HG03571 (cell line): ENCODE measurements around the gene DUS1L.

Experiments used
- ATAC-seq: cut with Tn5 transposase; IDR thresholded peaks from one replicate; pipeline ENCODE4 v1.9.1; 2021; ENCODE audit not compliant: unreplicated experiment

Gene DUS1L

GRCh38 chr17:82088838-82089722 is 23.5 kb upstream of the DUS1L start:
- no peak for ATAC-seq

DNA sequence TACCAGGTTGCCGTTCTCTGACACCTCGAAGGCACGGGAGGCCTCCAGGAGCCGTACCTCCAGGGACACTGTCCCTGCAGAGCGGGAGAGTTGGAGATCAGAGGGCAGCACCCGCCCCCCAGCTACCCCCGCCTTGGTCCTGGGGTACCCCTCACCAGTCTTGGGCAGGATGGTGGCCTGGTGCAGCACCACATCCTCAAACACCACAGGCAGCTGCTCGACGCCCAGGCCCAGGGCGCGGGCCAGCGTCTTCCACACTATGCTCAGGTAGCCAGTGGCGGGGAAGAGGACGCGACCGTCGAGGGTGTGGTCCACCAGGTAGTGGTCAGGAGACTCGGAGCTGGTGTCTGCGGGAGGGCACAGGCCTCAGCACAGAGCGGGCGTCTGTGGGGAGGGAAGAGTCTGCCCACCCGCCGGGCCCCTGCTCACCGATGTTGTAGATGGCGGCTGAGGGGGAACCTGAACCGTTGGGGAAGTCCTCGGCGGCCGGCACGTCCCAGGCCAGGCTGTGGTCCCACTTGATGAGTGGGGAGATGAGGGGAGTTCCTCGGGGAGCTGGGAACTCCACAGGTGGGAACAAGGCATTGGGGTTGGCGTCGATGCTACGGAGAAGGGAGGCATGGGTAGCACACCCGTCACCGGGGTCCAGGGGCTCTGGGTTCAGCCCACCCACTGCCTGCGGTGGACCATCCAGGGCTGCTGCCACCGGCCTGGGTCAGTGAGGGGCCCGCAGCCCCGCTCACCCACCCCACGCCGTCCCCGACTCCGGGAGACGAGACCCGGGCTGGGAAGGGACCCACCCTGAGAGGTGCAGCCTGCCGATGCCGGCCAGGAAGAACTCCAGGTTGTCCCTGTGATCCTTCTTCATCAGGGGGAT is 22.6 kb upstream of the DUS1L start:
- ATAC-seq = no peak

- no peak for ATAC-seq
These were observed 21.6 kb upstream of the DUS1L start for GRCh38 chr17:82086941-82087906.

GRCh38 chr17:82085931-82086764 is 20.5 kb upstream of the DUS1L start:
- ATAC-seq = no peak

DNA sequence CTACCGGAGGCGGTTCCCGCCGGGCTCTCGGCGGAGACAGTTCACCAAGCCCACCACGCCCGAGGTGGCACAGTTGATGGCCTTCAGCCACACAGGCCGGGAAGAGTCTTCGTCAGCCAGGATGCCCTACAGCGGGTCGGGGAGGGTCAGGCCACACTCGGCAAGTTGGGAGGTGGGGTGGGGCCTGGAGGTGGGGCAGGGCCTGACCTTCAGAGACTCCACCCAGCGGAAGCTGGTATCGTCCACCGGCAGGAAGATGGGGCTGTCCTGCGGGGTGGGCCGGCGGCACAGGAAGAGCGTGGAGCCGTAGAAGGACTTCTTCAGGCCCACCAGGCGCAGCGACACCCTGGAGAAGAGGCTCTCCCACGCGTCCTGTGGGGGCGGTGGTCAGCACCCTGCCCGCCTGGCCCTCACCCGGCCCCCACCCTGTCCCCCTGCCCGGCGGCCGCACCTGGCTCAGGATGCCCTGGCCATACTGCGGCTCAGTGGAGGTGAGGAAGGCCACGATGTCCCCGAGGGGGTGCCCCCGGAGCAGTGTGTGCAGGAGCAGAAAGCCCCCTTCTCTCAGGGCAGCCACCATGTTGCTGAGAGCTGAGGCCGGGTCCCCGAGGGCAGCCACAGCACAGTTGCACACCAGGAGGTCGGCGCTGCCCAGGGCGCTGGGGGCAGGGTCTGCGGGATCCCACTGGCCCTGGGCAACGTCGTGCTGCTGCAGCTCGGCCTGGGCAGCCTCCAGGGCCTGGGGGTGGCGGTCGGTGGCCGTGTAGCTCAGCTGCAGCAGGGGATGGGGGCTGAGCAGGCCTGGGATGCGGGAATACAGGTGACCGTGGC is 19.6 kb upstream of the DUS1L start:
- no peak for ATAC-seq

DNA sequence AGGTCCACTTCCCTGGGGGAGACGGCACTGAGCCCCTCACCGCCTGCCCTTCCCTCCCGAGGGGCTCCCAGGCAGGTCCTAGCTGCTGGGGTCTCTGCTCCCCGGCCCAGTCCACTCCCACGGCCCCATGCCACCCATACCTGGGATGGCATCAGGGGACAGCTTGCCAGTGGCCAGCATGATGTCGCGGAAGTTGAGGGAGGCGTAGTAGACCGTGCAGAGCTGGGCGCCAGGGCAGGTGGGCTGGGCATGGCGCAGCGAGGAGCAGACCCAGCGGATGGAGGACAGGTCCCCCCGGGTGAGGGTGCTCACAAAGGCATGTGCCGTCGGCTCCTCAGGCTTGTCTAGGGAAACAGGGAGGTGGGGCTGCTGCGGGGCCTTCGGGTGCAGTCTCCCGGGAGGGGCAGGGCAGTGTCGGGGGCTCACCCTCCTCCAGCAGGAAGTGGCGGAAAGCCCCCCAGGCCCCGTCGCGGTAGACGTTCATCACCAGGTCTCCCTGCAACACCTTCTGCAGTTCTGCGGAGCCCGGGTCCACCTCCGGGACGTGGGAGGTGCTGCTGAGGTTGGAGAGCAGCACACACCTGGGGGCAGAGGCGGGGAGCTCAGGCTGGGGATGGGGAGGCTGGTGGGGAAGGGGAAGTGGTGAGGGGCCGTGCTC is 18.9 kb upstream of the DUS1L start:
- ATAC-seq = no peak

DNA sequence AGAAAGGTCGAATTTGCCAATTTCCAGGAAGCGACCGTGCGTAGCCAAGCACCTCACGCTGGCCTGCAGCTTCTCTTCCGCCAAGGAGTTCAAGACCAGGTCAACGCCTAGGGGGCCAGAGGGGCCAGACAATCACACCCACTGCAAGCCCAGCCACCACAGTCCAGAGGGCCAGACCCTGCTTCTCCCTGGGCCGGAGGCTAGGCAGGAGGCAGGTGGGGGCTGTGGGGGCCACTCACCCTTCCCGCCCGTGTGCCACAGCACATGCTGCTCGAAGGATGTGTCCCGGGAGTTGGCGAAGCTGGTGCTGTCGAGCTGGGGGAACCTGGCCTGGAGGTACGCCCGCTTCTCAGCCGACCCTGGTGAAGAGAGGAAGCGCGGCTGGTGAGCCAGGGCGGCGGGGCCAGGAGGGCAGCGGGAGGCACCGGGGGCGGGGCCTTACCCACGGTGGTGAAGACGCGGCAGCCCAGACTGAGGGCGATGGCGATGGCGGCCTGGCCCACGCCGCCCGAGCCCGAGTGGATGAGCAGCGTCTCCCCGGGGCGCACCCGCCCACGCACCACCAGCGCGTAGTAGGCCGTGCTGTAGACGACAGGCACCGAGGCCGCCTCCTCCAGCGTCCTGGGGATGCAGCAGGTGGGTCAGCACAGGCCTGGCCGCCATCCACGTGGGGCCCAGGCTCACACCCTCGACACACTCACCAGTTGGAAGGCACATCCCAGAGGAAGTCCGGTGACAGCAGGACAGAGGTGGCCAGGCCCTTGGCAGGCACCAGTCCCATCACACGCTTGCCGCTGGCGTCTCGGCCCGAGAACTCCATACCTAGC is 18.1 kb upstream of the DUS1L start:
- no peak for ATAC-seq

- ATAC-seq = no peak
These were observed 17.4 kb upstream of the DUS1L start for GRCh38 chr17:82083009-82083408.

- ATAC-seq = no peak
These were observed 16.9 kb upstream of the DUS1L start for GRCh38 chr17:82082456-82082855.

DNA sequence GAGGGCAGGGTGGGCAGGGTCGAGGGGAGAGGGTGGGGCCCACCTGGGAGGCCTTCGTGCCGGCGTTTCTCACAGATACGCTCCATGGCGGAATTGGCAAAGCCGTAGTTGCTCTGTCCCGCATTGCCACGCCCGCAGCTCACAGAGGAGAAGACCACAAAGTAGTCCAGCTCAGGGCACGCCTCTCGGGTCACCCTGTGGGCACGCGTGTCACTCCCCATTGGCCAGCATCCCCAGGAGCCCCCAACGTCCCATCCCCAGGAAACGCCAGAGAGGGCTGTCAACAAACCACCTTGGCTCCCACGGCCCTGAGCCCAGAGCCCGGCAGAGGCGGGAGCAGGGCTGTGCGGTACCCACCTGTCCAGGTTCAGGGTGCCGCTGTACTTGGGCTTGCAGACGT is 16.4 kb upstream of the DUS1L start:
- ATAC-seq = no peak

DNA sequence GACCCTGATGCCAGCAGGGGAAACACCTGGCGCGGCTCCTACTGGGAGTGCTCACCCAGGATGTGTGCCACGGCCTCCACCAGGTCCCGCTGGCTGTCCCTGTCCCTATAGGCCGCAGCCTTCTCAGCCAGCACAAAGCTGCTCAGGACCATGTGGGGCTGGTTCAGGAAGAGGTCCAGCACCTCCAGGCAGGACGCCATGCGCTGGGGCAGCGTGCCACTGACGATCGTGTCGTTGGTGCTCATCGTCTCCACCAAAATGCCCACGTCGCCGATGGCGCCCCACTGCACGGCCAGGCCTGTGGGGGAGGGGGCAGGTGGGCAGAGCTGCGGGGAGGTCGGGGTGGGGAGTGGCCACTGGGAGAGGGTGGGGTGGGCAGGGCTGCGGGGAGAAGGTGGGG is 15.9 kb upstream of the DUS1L start:
- ATAC-seq = no peak

GRCh38 chr17:82080789-82081464 is 15.3 kb upstream of the DUS1L start:
- ATAC-seq = no peak

DNA sequence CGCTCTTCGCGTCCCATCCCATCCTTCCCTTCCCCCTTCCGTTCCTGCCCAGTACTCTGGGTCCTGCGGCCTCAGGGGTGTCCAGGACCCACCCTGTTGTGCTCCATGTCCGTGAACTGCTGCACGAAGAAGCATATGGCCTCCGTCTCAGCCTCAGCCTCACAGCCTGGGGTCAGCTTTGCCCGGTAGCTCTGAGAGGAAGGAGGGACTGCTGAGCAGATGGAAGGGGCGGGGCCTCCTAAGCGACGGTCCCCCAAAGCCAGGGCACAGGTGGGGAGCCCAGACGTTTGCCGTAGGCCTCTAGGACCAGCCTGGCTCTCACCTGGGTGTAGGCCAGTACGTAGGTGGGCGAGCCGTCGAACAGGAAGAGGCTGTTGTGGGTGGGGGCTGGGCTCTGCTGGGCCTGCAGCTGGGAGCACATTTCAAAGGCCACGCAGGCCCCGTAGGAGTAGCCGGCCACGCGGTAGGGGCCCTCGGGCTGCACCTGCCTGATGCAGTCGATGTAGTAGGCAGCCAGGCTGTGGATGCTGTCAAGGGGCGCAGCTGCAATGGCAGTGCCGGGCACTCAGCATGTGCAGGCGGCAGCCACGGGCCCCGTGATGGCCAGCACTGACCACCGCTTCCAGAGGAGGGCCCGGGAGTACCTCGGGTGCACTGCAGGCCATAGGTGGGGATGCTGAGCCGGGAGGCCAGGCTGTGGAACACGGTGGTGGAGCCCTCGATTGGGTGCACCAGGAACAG is 14.6 kb upstream of the DUS1L start:
- ATAC-seq = no peak

DNA sequence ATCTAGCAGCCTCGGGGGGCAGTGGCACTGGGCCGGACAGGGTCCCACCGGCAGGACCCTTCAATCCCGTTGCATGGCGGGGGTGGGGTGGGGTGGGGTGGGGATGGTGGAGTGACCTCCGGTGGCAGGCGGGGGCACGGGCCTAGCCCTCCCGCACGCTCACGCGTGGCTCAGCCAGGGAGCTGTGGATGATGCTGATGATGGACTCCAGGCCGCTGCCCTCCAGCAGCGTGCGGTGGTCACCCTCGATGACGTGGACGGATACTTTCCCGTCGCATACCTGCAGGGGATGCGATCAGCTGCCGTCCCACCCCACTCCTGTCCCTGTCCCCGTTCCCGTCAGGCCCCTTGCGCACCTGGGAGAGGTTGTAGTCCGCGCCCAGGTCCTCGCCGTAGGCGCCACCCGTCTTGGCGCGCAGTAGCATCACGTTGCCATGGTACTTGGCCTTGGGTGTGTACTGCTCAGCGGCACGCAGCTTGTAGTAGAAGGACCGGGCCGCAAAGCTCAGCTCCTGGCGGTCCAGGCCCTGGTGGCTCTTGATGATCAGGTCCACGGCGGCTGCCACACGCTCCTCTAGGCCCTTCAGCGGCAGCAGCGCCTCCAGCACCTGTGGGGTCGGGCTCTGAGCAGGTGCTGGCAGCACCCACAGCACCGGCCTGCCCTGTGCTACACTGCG is 13.5 kb upstream of the DUS1L start:
- no peak for ATAC-seq

DNA sequence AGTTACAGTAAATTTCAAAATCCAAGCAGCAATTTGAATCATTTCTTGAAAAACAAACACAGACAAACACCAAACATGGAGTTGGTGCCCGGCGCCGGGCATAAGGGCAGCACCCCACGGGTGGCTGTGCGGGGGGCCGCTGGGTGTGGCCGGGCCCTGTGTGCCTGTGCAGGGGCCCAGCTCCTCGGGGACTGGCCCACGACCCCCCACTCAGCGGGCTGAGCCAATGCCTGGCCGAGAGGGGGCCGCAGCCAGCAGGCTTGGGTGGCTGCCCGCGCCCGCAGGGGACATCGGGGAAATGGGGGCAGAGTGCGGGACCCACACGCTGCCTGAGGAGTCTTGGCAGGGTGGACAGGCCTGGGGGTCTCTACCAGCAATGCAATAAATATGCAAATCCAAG is 12.8 kb upstream of the DUS1L start:
- ATAC-seq = no peak
